Hypothalamus (tissue), 51 donors: ENCODE results near the gene SERTAD4.
"Not testable (repeated sequence)": the region's sequence is repeated elsewhere in the genome, so short reads cannot be mapped to it uniquely, and the experiment has no call there.

Source experiments
- DNase-seq, 51 donors: peaks; one replicate each; lab custom pipeline; 2025; lab: John Stamatoyannopoulos, UW

Gene SERTAD4

GRCh38 chr1:210232511-210233215 lies at the start of gene SERTAD4:
Gene SERTAD4 (plus strand): TSS chr1:210232796. CDS start chr1:210237961, 5,165 bp downstream.
- DNase-seq, result peak in 31 of 51 donors; percentile 4 to 65 (median 39)

- no peak for DNase-seq
These were observed 47.5 kb upstream of the SERTAD4 start for GRCh38 chr1:210185063-210185462.

GRCh38 chr1:210187849-210188606 lies 44.6 kb upstream of the SERTAD4 start:
- not testable (repeated sequence) for DNase-seq

- no peak for DNase-seq
These were observed 43.2 kb upstream of the SERTAD4 start for GRCh38 chr1:210189426-210189825.

- DNase-seq, result no peak
These were observed 36.9 kb upstream of the SERTAD4 start for GRCh38 chr1:210195635-210196160.

- not testable (repeated sequence) for DNase-seq
These were observed 36.3 kb upstream of the SERTAD4 start for GRCh38 chr1:210196266-210196665.

- DNase-seq, result no peak
These were observed 33.8 kb upstream of the SERTAD4 start for GRCh38 chr1:210198840-210199239.

GRCh38 chr1:210200124-210200736 lies 32.4 kb upstream of the SERTAD4 start:
- no peak for DNase-seq

GRCh38 chr1:210201681-210202080 lies 30.9 kb upstream of the SERTAD4 start:
- no peak for DNase-seq

GRCh38 chr1:210207597-210208450 lies 24.8 kb upstream of the SERTAD4 start:
- no peak for DNase-seq

GRCh38 chr1:210213335-210213734 lies 19.3 kb upstream of the SERTAD4 start:
- no peak for DNase-seq

GRCh38 chr1:210214573-210215409 lies 17.8 kb upstream of the SERTAD4 start:
- no peak for DNase-seq

- DNase-seq, result no peak
These were observed 15.1 kb upstream of the SERTAD4 start for GRCh38 chr1:210217482-210217881.

GRCh38 chr1:210218047-210218446 lies 14.5 kb upstream of the SERTAD4 start:
- no peak for DNase-seq

- DNase-seq, result no peak
These were observed 10.1 kb upstream of the SERTAD4 start for GRCh38 chr1:210222340-210223006.

- DNase-seq, result no peak
These were observed 9.2 kb upstream of the SERTAD4 start for GRCh38 chr1:210223226-210223904.

- DNase-seq, result no peak
These were observed 4.4 kb upstream of the SERTAD4 start for GRCh38 chr1:210228158-210228557.

- no peak for DNase-seq
These were observed 2.4 kb upstream of the SERTAD4 start for GRCh38 chr1:210230149-210230695.
